ENCODE measurements around the gene NOC2L. TPM values are rescaled to one million over a fixed set of nuclear protein-coding genes. Genes with fewer than 3 reads are reported as not detected.

NOC2L gene
- total RNA-seq, 1 donor from 2014 or later, result 39.6 TPM

GRCh38 chr1:917076-917459 lies 42.0 kb downstream of the NOC2L start:
- no peak overlapping the region for H3K27ac Mint-ChIP-seq
- Histone ChIP-seq H3K4me1 (peaks cover 8% of the 10 kb centered on the region), H3K4me2 (no peak overlapping the region), H3K9ac (no peak overlapping the region), H3K27me3 (peaks cover 100% of the 10 kb centered on the region), H3K4me3 (no peak overlapping the region), H3K9me3 (ENCODE audit: low read depth) (no peaks in the 10 kb centered on the region), H3K27ac (no peak overlapping the region), H3K79me2 (ENCODE audit: low read depth) (no peaks in the 10 kb centered on the region), H3F3A (ENCODE audit: low read depth) (peaks cover 2% of the 10 kb centered on the region), H4K20me1 (ENCODE audit: low read depth) (peaks cover 14% of the 10 kb centered on the region), H2AFZ (replicated peaks) (no peak overlapping the region), H3K36me3 (no peaks in the 10 kb centered on the region)
- TF ChIP-seq EZH2phosphoT487 (IDR thresholded peaks at IDR 0.05) (no peak), EZH2 (IDR thresholded peaks at IDR 0.05) (no peak), CTCF (IDR thresholded peaks at IDR 0.05) (no peak)
- H3K27me3 Mint-ChIP-seq (ENCODE audit: insufficient read depth, low read depth), result peaks cover 31% of the 10 kb centered on the region
- no peak overlapping the region for H3K4me3 Mint-ChIP-seq
- H3K9me3 Mint-ChIP-seq, result no peaks in the 10 kb centered on the region
- no peaks in the 10 kb centered on the region for H3K36me3 Mint-ChIP-seq
- DNase-seq (ENCODE audit: low spot score), result no peak
- peaks cover 41% of the 10 kb centered on the region for H3K4me1 Mint-ChIP-seq

DNA sequence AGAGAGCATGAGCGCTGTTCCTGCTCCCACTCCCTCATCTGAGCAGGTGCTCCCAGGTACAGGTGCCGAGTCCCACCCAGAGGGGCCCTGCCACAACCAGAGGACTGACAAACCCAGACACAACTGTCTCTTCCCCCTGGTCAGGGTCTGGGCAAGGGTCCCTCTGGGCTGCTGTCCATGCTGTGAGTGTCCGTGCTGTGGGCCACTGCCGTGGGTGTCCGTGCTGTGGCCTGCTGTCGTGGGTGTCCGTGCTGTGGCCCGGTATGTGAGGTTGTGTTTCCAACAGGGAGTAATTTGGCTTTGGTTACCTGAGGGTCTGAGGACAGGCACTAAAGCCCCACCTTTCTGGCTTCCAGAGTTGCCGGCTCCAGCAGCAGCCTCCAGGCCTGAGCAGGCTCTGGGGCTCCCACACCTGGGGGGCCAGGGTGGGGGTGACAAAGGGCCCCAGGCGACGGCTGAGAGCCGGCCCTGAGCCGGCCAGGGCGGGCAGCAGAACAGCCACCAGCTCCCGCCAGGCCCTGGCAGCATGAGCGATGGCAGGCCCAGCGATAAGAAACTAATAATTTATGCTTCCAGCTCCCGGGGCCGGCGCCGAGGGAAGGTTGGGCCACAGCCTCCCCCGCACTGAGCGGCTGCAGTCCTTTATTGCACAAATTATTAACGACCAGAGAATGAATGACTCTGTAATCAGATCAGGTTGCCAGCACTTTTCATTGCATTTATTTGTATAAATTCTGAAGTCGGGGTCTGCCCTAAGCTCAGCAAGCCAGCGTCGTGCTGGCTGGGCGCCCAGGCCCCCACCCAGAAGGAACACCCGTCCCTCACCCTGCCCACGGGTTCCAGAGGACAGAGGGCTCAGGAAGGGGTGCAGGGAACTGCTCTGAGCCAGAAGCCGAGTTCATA lies 42.6 kb downstream of the NOC2L start:
- TF ChIP-seq EZH2 (IDR thresholded peaks at IDR 0.05) (no peak), EZH2phosphoT487 (IDR thresholded peaks at IDR 0.05) (no peak), CTCF (IDR thresholded peaks at IDR 0.05) (no peak)
- DNase-seq (ENCODE audit: low spot score), result no peak

GRCh38 chr1:915295-916172 lies 43.5 kb downstream of the NOC2L start:
- no peak overlapping the region for H2AFZ ChIP-seq (replicated peaks)
- no peaks in the 10 kb centered on the region for H3F3A ChIP-seq (ENCODE audit: low read depth)
- H3K27me3 Mint-ChIP-seq (ENCODE audit: insufficient read depth, low read depth), result peaks cover 19% of the 10 kb centered on the region
- peaks cover 3% of the 10 kb centered on the region for H3K36me3 Mint-ChIP-seq
- peaks cover 3% of the 10 kb centered on the region for H3K4me1 ChIP-seq
- TF ChIP-seq EZH2phosphoT487 (IDR thresholded peaks at IDR 0.05) (no peak), EZH2 (IDR thresholded peaks at IDR 0.05) (no peak), CTCF (IDR thresholded peaks at IDR 0.05) (no peak)
- H3K27me3 ChIP-seq, result peaks cover 99% of the 10 kb centered on the region
- peaks cover 39% of the 10 kb centered on the region for H3K4me1 Mint-ChIP-seq
- H3K9ac ChIP-seq, result no peak overlapping the region
- peaks cover 2% of the 10 kb centered on the region for H3K9me3 Mint-ChIP-seq
- H3K27ac ChIP-seq, result no peak overlapping the region
- no peak overlapping the region for H3K4me2 ChIP-seq
- no peak overlapping the region for H3K4me3 ChIP-seq
- H3K4me3 Mint-ChIP-seq, result peak overlapping the region; percentile 52
- no peak for DNase-seq (ENCODE audit: low spot score)
- no peak overlapping the region for H3K27ac Mint-ChIP-seq
- H3K9me3 ChIP-seq (ENCODE audit: low read depth), result no peaks in the 10 kb centered on the region
- H4K20me1 ChIP-seq (ENCODE audit: low read depth), result peaks cover 4% of the 10 kb centered on the region
- no peaks in the 10 kb centered on the region for H3K79me2 ChIP-seq (ENCODE audit: low read depth)
- no peaks in the 10 kb centered on the region for H3K36me3 ChIP-seq

More for the DNA sequence above, 42.6 kb downstream of the NOC2L start:
- Histone ChIP-seq H3K4me2 (no peak overlapping the region), H4K20me1 (ENCODE audit: low read depth) (peaks cover 7% of the 10 kb centered on the region), H3K4me3 (no peak overlapping the region), H3K27me3 (peaks cover 100% of the 10 kb centered on the region), H3F3A (ENCODE audit: low read depth) (no peaks in the 10 kb centered on the region), H3K9ac (no peak overlapping the region), H3K9me3 (ENCODE audit: low read depth) (no peaks in the 10 kb centered on the region), H3K79me2 (ENCODE audit: low read depth) (no peaks in the 10 kb centered on the region), H3K4me1 (peaks cover 8% of the 10 kb centered on the region), H2AFZ (replicated peaks) (no peak overlapping the region), H3K36me3 (no peaks in the 10 kb centered on the region), H3K27ac (no peak overlapping the region)
- Mint-ChIP-seq H3K4me3 (peak overlapping the region; percentile 24), H3K4me1 (peaks cover 37% of the 10 kb centered on the region), H3K27me3 (ENCODE audit: insufficient read depth, low read depth) (peaks cover 25% of the 10 kb centered on the region), H3K9me3 (no peaks in the 10 kb centered on the region), H3K36me3 (no peaks in the 10 kb centered on the region), H3K27ac (peak overlapping the region; percentile 14)

Measured in neural progenitor cell (in vitro differentiated cells).